Calu3 (cell line): ENCODE measurements around the gene PPP1R16B. TPM values are rescaled to one million over a fixed set of nuclear protein-coding genes. Genes with fewer than 3 reads are reported as not detected.

Source experiments
- BruUV-seq: library from RNA; stranded (reverse); fragments of 400-500 nt; replicated peaks from 2 replicates; lab custom pipeline; 2021; lab: Mats Ljungman, UMichigan
- CTCF ChIA-PET: fragments of 300-600 bp; sonication (Branson Sonifier 250); formaldehyde crosslinking; loops from one replicate; lab custom pipeline; 2022; ENCODE audit warnings: antibody characterized with exemption; lab: Charles Lee
- DNase-seq: peaks from one replicate; pipeline ENCODE4 v3.0.0; 2022
- H3K27ac Mint-ChIP-seq: one replicate; pipeline ENCODE4 v1.8.0; 2022; ENCODE audit warnings: mixed read lengths; ENCODE audit not compliant: unreplicated experiment
- H3K27me3 Mint-ChIP-seq: one replicate; pipeline ENCODE4 v1.8.0; 2022; ENCODE audit warnings: mixed read lengths; ENCODE audit not compliant: unreplicated experiment
- H3K36me3 Mint-ChIP-seq: one replicate; pipeline ENCODE4 v1.8.0; 2022; ENCODE audit warnings: mild to moderate bottlenecking, moderate library complexity, mixed read lengths; ENCODE audit not compliant: insufficient read depth, unreplicated experiment
- H3K4me1 Mint-ChIP-seq: one replicate; pipeline ENCODE4 v1.8.0; 2022; ENCODE audit warnings: mild to moderate bottlenecking, low read depth, mixed read lengths; ENCODE audit not compliant: unreplicated experiment
- H3K4me3 Mint-ChIP-seq: one replicate; pipeline ENCODE4 v1.8.0; 2022; ENCODE audit warnings: mild to moderate bottlenecking, low read depth, moderate library complexity, mixed read lengths; ENCODE audit not compliant: unreplicated experiment
- H3K9me3 Mint-ChIP-seq: one replicate; pipeline ENCODE4 v1.8.0; 2022; ENCODE audit warnings: low read depth, mixed read lengths; ENCODE audit not compliant: unreplicated experiment
- intact Hi-C: fragments of 100-400 bp; cut with micrococcal nuclease; formaldehyde crosslinking; loops from one replicate; pipeline ENCODE4 v1.10.0; 2022; ENCODE audit not compliant: unreplicated experiment
- total RNA-seq: library from RNA; stranded (reverse); gene quantifications from 2 replicates; pipeline ENCODE4 v1.2.3, GENCODE V29; 2022
- TF ChIP-seq, protein P1 (sequence below): fragments of 200-600 bp; IDR thresholded peaks from one replicate; pipeline ENCODE4 v1.8.0; 2022; ENCODE audit warnings: antibody characterized with exemption; ENCODE audit not compliant: unreplicated experiment

Gene PPP1R16B
- total RNA-seq, 1 experiment from 2014 or later: not detected

DNA sequence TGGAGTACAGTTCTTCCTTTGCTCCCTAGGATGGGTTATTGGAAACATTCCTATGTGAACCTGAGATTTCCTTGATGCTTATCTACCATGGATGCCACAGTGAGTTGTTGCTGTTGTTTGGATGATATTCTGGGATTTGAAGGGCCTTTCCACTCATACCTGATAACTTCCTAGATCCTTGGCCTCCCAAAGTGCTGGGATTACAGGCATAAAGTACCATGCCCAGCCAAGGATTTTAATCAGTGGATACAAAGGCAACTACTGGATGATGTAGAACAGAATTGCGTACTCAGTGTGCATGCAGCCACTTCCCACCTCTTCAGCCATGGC, 20.0 kb downstream of the PPP1R16B start:
- BruUV-seq: no TSS peak
- intact Hi-C loops: no loop called here
- H3K27ac Mint-ChIP-seq: no peak overlapping the region
- peaks cover 34% of the 10 kb centered on the region for H3K4me1 Mint-ChIP-seq
- peaks cover 6% of the 10 kb centered on the region for H3K9me3 Mint-ChIP-seq
- TF ChIP-seq, protein P1, sequence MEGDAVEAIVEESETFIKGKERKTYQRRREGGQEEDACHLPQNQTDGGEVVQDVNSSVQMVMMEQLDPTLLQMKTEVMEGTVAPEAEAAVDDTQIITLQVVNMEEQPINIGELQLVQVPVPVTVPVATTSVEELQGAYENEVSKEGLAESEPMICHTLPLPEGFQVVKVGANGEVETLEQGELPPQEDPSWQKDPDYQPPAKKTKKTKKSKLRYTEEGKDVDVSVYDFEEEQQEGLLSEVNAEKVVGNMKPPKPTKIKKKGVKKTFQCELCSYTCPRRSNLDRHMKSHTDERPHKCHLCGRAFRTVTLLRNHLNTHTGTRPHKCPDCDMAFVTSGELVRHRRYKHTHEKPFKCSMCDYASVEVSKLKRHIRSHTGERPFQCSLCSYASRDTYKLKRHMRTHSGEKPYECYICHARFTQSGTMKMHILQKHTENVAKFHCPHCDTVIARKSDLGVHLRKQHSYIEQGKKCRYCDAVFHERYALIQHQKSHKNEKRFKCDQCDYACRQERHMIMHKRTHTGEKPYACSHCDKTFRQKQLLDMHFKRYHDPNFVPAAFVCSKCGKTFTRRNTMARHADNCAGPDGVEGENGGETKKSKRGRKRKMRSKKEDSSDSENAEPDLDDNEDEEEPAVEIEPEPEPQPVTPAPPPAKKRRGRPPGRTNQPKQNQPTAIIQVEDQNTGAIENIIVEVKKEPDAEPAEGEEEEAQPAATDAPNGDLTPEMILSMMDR: no peak
- H3K4me3 Mint-ChIP-seq: no peak overlapping the region
- no peaks in the 10 kb centered on the region for H3K36me3 Mint-ChIP-seq
- CTCF ChIA-PET: interaction anchor here (0.6 to 1.2 kb wide), 6 partner anchors 9 to 365 kb away, joined by 3 to 4 read pairs (median 3); no protein-coding TSS in a partner anchor
- DNase-seq: no peak
- peaks cover 44% of the 10 kb centered on the region for H3K27me3 Mint-ChIP-seq

DNA sequence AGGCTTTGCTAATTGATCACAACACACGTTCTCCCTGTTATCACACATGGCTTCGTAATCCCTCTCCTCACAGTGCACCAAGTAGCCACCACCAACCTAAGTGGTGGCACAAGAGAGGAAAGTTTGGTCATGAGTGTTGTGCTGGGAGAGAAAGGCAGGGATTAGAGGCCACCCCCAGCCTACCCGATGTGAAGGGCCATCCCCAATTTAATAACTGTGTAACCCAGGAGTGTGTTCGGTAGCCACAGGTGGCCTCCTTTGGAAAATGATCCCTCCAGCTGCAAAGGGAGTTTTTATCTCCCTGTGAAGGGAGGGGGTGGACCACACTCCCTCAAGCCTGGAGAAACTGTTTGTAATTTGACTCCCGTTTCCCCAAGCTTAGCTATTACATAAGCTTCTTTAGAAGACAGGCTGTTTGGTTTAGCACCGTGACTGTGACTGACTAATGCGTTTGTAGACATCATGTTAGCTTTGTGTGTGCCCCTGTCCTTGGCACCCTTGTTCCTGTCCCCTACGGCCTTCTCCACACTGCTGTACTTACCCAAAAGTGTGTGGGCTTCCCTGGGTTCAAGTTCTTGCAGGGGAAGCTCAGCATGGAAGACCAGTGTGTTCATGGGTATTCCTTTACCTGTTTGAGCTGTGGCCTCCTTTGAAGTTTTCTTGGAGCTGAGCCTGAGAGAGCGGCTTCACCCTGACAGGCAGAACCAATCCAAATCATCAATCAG, 20.6 kb downstream of the PPP1R16B start:
- Mint-ChIP-seq H3K27ac (no peak overlapping the region), H3K4me1 (peaks cover 34% of the 10 kb centered on the region), H3K27me3 (peaks cover 41% of the 10 kb centered on the region), H3K4me3 (no peak overlapping the region), H3K36me3 (no peaks in the 10 kb centered on the region), H3K9me3 (peaks cover 6% of the 10 kb centered on the region)
- intact Hi-C loops: no loop called here
- DNase-seq: peak; percentile 53
- CTCF ChIA-PET: interaction anchor here (0.6 to 1.2 kb wide), 6 partner anchors 9 to 366 kb away, joined by 3 to 4 read pairs (median 3); no protein-coding TSS in a partner anchor
- no TSS peak for BruUV-seq
- TF ChIP-seq, protein P1: no peak

DNA sequence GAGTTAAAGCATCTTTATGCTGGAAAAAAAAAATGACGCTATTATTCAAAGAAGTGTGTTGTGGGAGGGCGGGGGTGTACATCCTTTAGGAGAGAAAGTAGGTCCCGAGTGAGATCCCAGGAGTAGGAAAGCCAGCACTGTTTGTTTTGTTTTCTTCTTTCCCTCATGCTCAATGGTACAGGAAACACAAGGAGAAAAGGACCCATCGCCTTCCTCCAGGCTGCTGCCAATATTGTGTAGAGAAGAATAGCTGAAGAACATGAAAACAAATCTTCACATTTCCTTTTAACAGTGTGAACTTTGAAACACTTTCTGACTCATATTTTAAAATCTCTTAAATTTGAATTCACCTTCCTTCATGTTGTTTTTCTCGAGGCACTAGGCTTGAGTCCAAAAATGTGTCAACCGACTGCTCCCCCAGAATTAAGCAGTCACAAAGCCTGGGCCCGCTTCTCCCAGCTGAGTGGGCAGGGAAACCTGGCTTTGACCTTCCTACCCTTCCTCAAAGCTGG, 22.3 kb downstream of the PPP1R16B start:
- TF ChIP-seq, protein P1: no peak
- Mint-ChIP-seq H3K9me3 (no peaks in the 10 kb centered on the region), H3K36me3 (no peaks in the 10 kb centered on the region), H3K27me3 (peaks cover 27% of the 10 kb centered on the region), H3K27ac (no peak overlapping the region), H3K4me1 (peaks cover 34% of the 10 kb centered on the region), H3K4me3 (no peak overlapping the region)
- no TSS peak for BruUV-seq
- intact Hi-C loops: no loop called here
- CTCF ChIA-PET: no interaction called here
- DNase-seq: no peak

DNA sequence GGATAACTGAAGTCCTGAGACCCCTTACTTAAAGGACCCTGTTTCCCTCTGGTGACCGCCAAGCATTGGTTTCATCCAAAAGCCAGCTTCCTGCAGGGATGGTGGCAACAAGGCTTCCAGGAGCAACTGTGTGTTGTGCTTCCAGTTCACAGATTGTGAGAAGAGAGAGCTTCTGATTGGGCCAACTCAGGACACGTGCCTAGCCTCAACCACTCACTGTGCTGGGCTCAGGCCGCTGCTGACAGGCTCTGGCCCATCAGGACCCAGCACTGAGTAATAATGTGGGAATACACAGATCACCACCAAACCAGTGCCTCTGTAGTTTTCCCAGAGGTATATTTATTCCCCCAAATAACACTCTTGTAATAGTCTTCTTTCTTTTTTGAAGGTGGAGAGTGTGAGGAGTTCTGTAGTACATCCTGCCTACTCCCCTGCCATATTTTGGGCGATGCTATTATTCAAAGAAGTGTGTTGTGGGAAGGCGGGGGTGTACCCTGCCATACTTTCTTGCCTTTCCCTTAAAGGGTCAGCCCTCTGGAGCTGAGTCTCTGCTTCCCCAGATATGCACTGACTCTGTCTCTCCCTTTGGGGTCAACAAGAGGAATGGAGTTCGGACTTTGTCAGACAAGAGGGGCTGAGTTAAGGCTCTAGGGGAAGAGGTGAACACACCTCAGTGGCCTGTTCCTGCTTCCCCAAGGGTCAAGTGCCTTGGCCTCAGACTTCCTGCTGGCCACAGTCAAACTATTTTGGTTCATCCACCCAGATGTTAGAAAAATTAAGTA, 23.2 kb downstream of the PPP1R16B start:
- no peak overlapping the region for H3K4me3 Mint-ChIP-seq
- CTCF ChIA-PET: no interaction called here
- DNase-seq: no peak

More for the DNA sequence above, 23.2 kb downstream of the PPP1R16B start:
- H3K27me3 Mint-ChIP-seq: peaks cover 27% of the 10 kb centered on the region
- BruUV-seq: no TSS peak
- peaks cover 34% of the 10 kb centered on the region for H3K4me1 Mint-ChIP-seq
- no peak overlapping the region for H3K27ac Mint-ChIP-seq
- no peaks in the 10 kb centered on the region for H3K9me3 Mint-ChIP-seq
- no peaks in the 10 kb centered on the region for H3K36me3 Mint-ChIP-seq
- intact Hi-C loops: no loop called here
- TF ChIP-seq, protein P1: no peak
